ENCODE results near the gene TDRD10. TPM values are rescaled to one million over a fixed set of nuclear protein-coding genes. Genes with fewer than 3 reads are reported as not detected.

The TDRD10 gene
- total and polyA plus RNA-seq, 2 of the 8 experiments (the other 6 are each of a cell fraction or from before 2014, with no cell fraction given): 0.15 to 0.27 TPM

DNA sequence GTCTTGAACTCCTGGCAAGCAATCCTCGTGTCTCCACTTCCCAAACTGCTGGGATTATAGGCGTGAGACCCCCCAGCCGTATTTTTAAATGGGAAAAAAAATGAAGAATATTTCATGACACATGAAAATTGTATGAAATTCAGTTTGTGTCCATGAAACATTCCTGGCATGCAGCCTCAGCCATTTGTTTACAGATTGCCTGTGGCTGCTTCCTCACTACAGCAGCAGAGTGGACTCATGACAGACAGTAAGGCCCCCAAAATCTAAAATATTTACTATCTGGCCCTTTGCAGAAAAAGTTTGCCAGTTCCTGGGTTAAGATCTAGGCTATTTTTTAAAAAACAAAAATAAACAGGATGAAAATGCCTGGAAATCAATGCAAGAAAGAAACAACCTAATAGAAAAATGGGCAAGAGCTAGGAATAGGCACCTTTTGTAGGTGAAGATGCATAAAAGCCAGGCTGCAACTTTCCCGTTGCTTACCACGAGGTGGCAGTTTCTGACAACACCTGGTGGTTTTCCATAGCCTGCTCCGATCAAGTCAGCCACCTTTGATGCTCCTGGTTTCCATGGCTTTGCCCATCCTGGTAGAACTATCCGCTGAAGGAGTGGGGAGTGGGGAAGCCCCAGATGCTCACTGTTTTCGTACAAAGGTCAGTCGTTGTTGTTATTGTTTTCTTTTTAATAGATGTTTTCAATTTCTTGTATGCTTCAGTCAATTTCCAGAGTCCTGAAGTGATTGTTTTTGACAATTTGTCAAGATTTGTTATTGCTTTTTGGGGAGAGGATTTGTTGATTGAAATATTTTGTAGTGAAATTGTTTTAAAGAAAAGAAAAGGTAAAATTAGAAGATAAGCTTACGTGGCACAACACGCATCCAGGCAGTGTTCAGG, 32.2 kb downstream of the TDRD10 start:
- H3K4me2 ChIP-seq (ENCODE audit: insufficient read depth in 1 of 2, low read depth in 2 of 2, low read length in 2 of 2): no peak overlapping the region
- no peak overlapping the region for H3K56ac ChIP-seq (replicated peaks; ENCODE audit: insufficient read length, low read depth, low read length)
- no peak overlapping the region for H3K4ac ChIP-seq (replicated peaks; ENCODE audit: insufficient read length, low read depth, low read length)
- H2BK20ac ChIP-seq (ENCODE audit: low read length): no peak overlapping the region
- H3K79me2 ChIP-seq (ENCODE audit: control insufficient read depth in 1 of 2, insufficient read depth in 2 of 2, low read length in 2 of 2): no peaks in the 10 kb centered on the region
- H2BK120ac ChIP-seq (replicated peaks; ENCODE audit: low read depth, low read length): no peak overlapping the region
- DNase-seq (ENCODE audit: low read depth in 1 of 2, low spot score in 2 of 2): peak in 1 of 2 experiments; percentile 62
- no peaks in the 10 kb centered on the region for H4K20me1 ChIP-seq (replicated peaks in 1 of 2; ENCODE audit: control insufficient read depth in 1 of 2, insufficient read depth in 2 of 2, low read length in 2 of 2)
- H3K4me3 ChIP-seq (ENCODE audit: extremely low read depth in 1 of 4, insufficient read depth in 2 of 4, low read depth in 3 of 4, low read length in 4 of 4): no peak overlapping the region
- no peaks in the 10 kb centered on the region for H3K36me3 ChIP-seq (ENCODE audit: control insufficient read depth in 2 of 4, insufficient read depth in 4 of 4, low read length in 3 of 4)
- H3K18ac ChIP-seq (ENCODE audit: extremely low read depth, low read length): no peak overlapping the region
- H2AFZ ChIP-seq (ENCODE audit: low read length): no peak overlapping the region
- no peak overlapping the region for H3K23ac ChIP-seq (ENCODE audit: insufficient read length)
- no peak overlapping the region for H2BK12ac ChIP-seq (ENCODE audit: low read depth, low read length)
- whole genome bisulfite sequencing, 2 experiments (ENCODE audit: extremely low coverage in 1 of 2, insufficient coverage in 1 of 2, insufficient read length in 1 of 2, insufficient replicate concordance in 2 of 2, low coverage in 1 of 2, low lambda C conversion rate in 2 of 2, missing lambda C conversion rate in 1 of 2): 60 to 80% methylated on average over 1 to 11 of the region's 11 CpGs
- no peaks in the 10 kb centered on the region for H3K4me1 ChIP-seq (replicated peaks in 1 of 4; ENCODE audit: control insufficient read depth in 3 of 4, insufficient read depth in 4 of 4, low read length in 3 of 4)
- H4K91ac ChIP-seq (replicated peaks; ENCODE audit: insufficient read length, low read length): no peak overlapping the region
- POLR2A ChIA-PET (ENCODE audit: partially characterized antibody): interaction anchor here (1.0 kb wide), 1 partner anchor 13 kb away, joined by 3 read pairs; no protein-coding TSS in a partner anchor
- peaks cover 0 to 8% of the 10 kb centered on the region in 2 experiments; a peak in 1 of 4 replicates for H3K9me3 ChIP-seq (ENCODE audit: insufficient read depth in 2 of 2, low read depth in 1 of 2, low read length in 1 of 2)
- H3K79me1 ChIP-seq (ENCODE audit: low read depth, low read length): no peaks in the 10 kb centered on the region
- H3K27me3 ChIP-seq (replicated peaks in 1 of 4; ENCODE audit: control insufficient read depth in 3 of 4, extremely low read depth in 1 of 4, insufficient read depth in 3 of 4, low read length in 3 of 4): no peaks in the 10 kb centered on the region
- FAIRE-seq: peak; percentile 82
- no peak overlapping the region for H4K8ac ChIP-seq (ENCODE audit: extremely low read depth, insufficient read depth, low read length)
- H3K27ac ChIP-seq (ENCODE audit: low read depth, low read length): no peak overlapping the region
- no peak overlapping the region for H2AK5ac ChIP-seq (ENCODE audit: low read depth, low read length)
- no peak overlapping the region for H3K14ac ChIP-seq (ENCODE audit: insufficient read length)
- H3K9ac ChIP-seq (replicated peaks in 1 of 4; ENCODE audit: extremely low read depth in 1 of 4, low read depth in 3 of 4, low read length in 3 of 4): no peak overlapping the region
- no peak overlapping the region for H4K5ac ChIP-seq (ENCODE audit: insufficient read length, low read depth, low read length)
- no peak overlapping the region for H2BK5ac ChIP-seq (ENCODE audit: low read depth, low read length)
- no peaks in the 10 kb centered on the region for H3K23me2 ChIP-seq (ENCODE audit: low read depth, low read length)
- no peak overlapping the region for H2BK15ac ChIP-seq (ENCODE audit: low read length)
- CTCF ChIA-PET (ENCODE audit: partially characterized antibody): interaction anchor here (0.5 to 6.9 kb wide), 11 partner anchors 9 to 867 kb away, joined by 3 to 63 read pairs (median 4); no protein-coding TSS in a partner anchor
- TF ChIP-seq CREB1 (IDR thresholded peaks at IDR 0.05) (0 out of 2 replicates have a peak, but pooled peaks have one; percentile 33), TEAD4 (IDR thresholded peaks at IDR 0.05; ENCODE audit: low read depth, low read length) (no peak), TBP (IDR thresholded peaks at IDR 0.05; ENCODE audit: low read depth, low read length) (no peak), SP2 (IDR thresholded peaks at IDR 0.05; ENCODE audit: low read length) (no peak), GTF2F1 (IDR thresholded peaks at IDR 0.05; ENCODE audit: borderline replicate concordance, low read depth, low read length) (no peak), GABPA (IDR thresholded peaks at IDR 0.05; ENCODE audit: borderline replicate concordance, insufficient read depth, low read length) (no peak)
- TF ChIP-seq, protein P1, sequence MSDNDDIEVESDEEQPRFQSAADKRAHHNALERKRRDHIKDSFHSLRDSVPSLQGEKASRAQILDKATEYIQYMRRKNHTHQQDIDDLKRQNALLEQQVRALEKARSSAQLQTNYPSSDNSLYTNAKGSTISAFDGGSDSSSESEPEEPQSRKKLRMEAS (IDR thresholded peaks at IDR 0.05): peak; percentile 75
- TF ChIP-seq, protein P2, sequence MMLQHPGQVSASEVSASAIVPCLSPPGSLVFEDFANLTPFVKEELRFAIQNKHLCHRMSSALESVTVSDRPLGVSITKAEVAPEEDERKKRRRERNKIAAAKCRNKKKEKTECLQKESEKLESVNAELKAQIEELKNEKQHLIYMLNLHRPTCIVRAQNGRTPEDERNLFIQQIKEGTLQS (IDR thresholded peaks at IDR 0.05; ENCODE audit: insufficient read depth, low read depth, low read length): no peak

Measured in H1 (cell line).